GM12878 (cell line): Measurements from ENCODE around the gene PTGER4.
A peak's percentile ranks its signal among the peaks of the same experiment; 100 is the strongest.

ENCODE experiments used
- FOS ChIP-seq: IDR thresholded peaks from 3 replicates; pipeline ENCODE4 v1.6.1; 2011; ENCODE audit warnings: borderline replicate concordance; ENCODE audit not compliant: insufficient read length; ENCODE audit errors: extremely low read depth
- POLR2A ChIP-seq: IDR thresholded peaks from 2 replicates; pipeline ENCODE4 v1.6.1; 2011; ENCODE audit warnings: low read depth, mild to moderate bottlenecking, low read length

DNA sequence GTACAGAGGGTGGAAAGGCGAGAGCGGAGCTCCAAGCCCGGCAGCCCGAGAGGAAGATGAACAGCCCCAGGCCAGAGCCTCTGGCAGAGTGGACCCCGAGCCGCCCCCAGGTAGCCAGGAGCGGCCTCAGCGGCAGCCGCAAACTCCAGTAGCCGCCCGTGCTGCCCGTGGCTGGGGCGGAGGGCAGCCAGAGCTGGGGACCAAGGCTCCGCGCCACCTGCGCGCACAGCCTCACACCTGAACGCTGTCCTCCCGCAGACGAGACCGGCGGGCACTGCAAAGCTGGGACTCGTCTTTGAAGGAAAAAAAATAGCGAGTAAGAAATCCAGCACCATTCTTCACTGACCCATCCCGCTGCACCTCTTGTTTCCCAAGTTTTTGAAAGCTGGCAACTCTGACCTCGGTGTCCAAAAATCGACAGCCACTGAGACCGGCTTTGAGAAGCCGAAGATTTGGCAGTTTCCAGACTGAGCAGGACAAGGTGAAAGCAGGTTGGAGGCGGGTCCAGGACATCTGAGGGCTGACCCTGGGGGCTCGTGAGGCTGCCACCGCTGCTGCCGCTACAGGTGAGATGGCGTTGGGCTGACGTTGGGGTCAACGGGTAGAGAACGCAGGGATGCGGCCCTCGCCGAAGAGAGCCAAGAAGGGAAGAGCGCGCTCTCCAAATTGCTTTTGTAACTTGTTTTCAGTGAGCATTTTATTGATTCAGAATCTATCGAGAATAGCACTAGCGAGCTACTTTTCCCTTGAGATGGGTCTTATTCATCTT, at the start of gene PTGER4:
- peak; percentile 53; the same call in 1 of the 2 replicates for TF ChIP-seq POLR2A
- no peak for TF ChIP-seq FOS
